A549 (cell line): ENCODE measurements around the gene ARHGAP27.

Experiments
- EHF ChIP-seq: fragments of 250-450 bp; sonication (Bioruptor Pico); IDR thresholded peaks from 2 replicates; pipeline ENCODE4 v1.5.0; 2020; ENCODE audit warnings: mild to moderate bottlenecking
- EP300 ChIP-seq, 2 experiments: fragments of >200 bp; sonication (Bioruptor Twin); formaldehyde crosslinking; IDR thresholded peaks; 2 replicates in 1 of 2; 3 replicates in 1 of 2; pipeline ENCODE4 v1.6.1; 2016 to 2017
- KDM1A ChIP-seq: fragments of 200-600 bp; sonication (generic); IDR thresholded peaks from 2 replicates; pipeline ENCODE4 v1.6.1; 2016; ENCODE audit warnings: low read depth, mild to moderate bottlenecking
- KDM5A ChIP-seq: fragments of 200-600 bp; sonication (generic); IDR thresholded peaks from 2 replicates; pipeline ENCODE4 v1.6.1; 2016; ENCODE audit warnings: antibody characterized with exemption, mild to moderate bottlenecking
- RFX5 ChIP-seq: fragments of 450-650 bp; IDR thresholded peaks from 2 replicates; pipeline ENCODE4 v1.7.1; 2014; ENCODE audit warnings: antibody characterized with exemption, mild to moderate bottlenecking, moderate library complexity
- ZFP36 ChIP-seq: fragments of 450-650 bp; IDR thresholded peaks from 2 replicates; pipeline ENCODE4 v1.6.1; 2014; ENCODE audit warnings: borderline replicate concordance; ENCODE audit not compliant: partially characterized antibody
- ZNF302 ChIP-seq: fragments of 250-450 bp; sonication (Bioruptor Pico); IDR thresholded peaks from 2 replicates; pipeline ENCODE4 v1.9.0; 2021; ENCODE audit warnings: inconsistent platforms, mild to moderate bottlenecking, moderate library complexity
- TF ChIP-seq, protein P1 (sequence below): IDR thresholded peaks from 2 replicates; pipeline ENCODE4 v1.6.1; 2012
- TF ChIP-seq, protein P2 (sequence below): fragments of >200 bp; sonication (Bioruptor Twin); formaldehyde crosslinking; IDR thresholded peaks from 3 replicates; pipeline ENCODE4 v1.5.1; 2016

DNA sequence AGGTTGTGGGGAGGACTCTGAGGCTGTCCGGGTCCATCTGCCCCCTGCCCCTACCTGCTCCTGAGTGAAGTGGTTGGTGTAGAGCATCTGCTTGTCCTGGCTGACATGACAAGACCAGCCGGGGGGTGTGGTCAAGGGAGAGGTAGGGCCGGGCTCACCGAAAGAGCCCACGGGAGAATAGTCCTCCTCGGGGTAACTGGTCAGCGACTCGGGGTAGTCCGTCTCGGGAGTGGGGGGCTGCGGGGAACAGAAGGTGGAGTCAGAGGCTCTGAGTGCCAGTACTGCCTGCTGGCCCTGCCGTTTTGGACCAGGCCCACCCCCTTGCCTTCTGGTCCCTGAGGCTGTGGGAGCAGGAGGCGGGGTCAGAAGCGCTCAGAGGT lies 27.8 kb downstream of the ARHGAP27 start:
- no peak for TF ChIP-seq KDM1A
- TF ChIP-seq ZFP36: no peak
- TF ChIP-seq, protein P1, sequence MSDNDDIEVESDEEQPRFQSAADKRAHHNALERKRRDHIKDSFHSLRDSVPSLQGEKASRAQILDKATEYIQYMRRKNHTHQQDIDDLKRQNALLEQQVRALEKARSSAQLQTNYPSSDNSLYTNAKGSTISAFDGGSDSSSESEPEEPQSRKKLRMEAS: no peak
- TF ChIP-seq, protein P2, sequence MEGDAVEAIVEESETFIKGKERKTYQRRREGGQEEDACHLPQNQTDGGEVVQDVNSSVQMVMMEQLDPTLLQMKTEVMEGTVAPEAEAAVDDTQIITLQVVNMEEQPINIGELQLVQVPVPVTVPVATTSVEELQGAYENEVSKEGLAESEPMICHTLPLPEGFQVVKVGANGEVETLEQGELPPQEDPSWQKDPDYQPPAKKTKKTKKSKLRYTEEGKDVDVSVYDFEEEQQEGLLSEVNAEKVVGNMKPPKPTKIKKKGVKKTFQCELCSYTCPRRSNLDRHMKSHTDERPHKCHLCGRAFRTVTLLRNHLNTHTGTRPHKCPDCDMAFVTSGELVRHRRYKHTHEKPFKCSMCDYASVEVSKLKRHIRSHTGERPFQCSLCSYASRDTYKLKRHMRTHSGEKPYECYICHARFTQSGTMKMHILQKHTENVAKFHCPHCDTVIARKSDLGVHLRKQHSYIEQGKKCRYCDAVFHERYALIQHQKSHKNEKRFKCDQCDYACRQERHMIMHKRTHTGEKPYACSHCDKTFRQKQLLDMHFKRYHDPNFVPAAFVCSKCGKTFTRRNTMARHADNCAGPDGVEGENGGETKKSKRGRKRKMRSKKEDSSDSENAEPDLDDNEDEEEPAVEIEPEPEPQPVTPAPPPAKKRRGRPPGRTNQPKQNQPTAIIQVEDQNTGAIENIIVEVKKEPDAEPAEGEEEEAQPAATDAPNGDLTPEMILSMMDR: no peak
- TF ChIP-seq RFX5: no peak
- TF ChIP-seq EHF (CRISPR knock-in tag): no peak
- TF ChIP-seq KDM5A: no peak
- no peak for TF ChIP-seq EP300 (IDR thresholded peaks at IDR 0.05)
- TF ChIP-seq ZNF302 (CRISPR knock-in tag): no peak
